ENCODE data around the gene CNNM1.

GRCh38 chr10:99432047-99432446, 102.9 kb downstream of the CNNM1 start:
- TF ChIP-seq CTCF (IDR thresholded peaks at IDR 0.05) (no peak), CHD2 (IDR thresholded peaks at IDR 0.05; ENCODE audit: low read length, partially characterized antibody) (no peak), PHF8 (IDR thresholded peaks at IDR 0.05; ENCODE audit: borderline replicate concordance, low read depth) (no peak), ZSCAN20 (CRISPR knock-in tag; IDR thresholded peaks at IDR 0.05) (no peak)

Data from A549 (cell line).